BE2C (cell line): ENCODE measurements around the gene MTFMT.

ENCODE experiments used
- DNase-seq: peaks from one replicate; pipeline ENCODE4 v3.0.0-alpha.2; 2020
- H3K27me3 ChIP-seq: fragments of 250-450 bp; sonication (Bioruptor Pico); 2 replicates; pipeline ENCODE4 v1.5.1; 2020; ENCODE audit warnings: mild to moderate bottlenecking
- H3K36me3 ChIP-seq: fragments of 250-450 bp; sonication (Bioruptor Pico); 2 replicates; pipeline ENCODE4 v1.5.1; 2020; ENCODE audit warnings: mild to moderate bottlenecking
- H3K4me1 ChIP-seq: fragments of 250-450 bp; sonication (Bioruptor Pico); 2 replicates; pipeline ENCODE4 v1.5.1; 2020
- H3K4me3 ChIP-seq: 2 replicates; pipeline ENCODE4 v1.5.1; 2011; ENCODE audit warnings: low read depth, low read length
- H3K9me3 ChIP-seq: fragments of 250-450 bp; sonication (Bioruptor Pico); 2 replicates; pipeline ENCODE4 v1.5.1; 2020
- CTCF ChIP-seq: IDR thresholded peaks from 2 replicates; pipeline ENCODE4 v1.5.1; 2012; ENCODE audit warnings: mild to moderate bottlenecking, low read depth, low read length

MTFMT gene

DNA sequence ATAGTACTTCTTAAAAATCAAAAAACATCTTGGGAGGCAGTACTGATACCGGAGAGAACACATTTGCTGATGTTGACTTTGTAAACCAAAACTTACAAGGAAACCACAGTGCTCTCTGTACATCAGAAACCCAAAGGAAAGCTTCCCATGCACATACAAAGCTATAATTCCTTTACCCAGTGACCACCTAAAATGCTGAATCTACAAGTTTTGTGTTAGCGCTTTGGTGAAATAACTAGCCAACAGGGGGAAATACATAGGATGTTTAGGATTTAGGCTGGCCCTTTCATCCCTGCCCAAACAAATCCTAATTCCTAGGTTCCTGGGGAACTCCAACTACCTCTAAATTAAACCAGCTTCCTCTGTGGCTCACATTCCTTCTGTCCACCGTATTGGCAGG, 24.4 kb downstream of the MTFMT start:
- Histone ChIP-seq H3K4me1 (no peaks in the 10 kb centered on the region), H3K4me3 (no peak overlapping the region), H3K36me3 (peaks cover 14% of the 10 kb centered on the region), H3K27me3 (no peaks in the 10 kb centered on the region), H3K9me3 (no peaks in the 10 kb centered on the region)
- no peak for TF ChIP-seq CTCF
- no peak for DNase-seq

- no peaks in the 10 kb centered on the region for H3K9me3 ChIP-seq
- DNase-seq, result no peak
- H3K4me3 ChIP-seq, result no peak overlapping the region
- H3K36me3 ChIP-seq, result peaks cover 4% of the 10 kb centered on the region
- no peak for TF ChIP-seq CTCF
- H3K4me1 ChIP-seq, result no peaks in the 10 kb centered on the region
- H3K27me3 ChIP-seq, result no peaks in the 10 kb centered on the region
Measured at GRCh38 chr15:64997745-64998375, 31.6 kb downstream of the MTFMT start.

DNA sequence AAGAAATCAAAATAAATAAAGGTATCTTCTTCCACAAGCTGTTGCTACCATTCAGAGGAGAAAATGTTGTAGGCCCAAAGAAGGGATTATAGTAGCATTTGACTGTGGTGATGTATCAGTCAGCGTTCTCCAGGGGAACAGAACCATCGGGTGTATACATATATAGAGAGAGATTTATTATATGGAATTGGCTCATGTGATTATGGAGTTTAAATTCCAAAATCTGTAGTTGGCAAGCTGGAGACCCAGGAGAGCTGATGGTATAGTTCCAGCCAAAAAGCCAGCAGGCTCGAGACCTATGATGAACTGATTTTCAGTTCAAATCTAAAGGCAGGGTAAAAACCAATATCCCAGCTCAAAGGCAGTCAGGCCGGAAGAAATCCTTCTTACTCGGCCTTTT, 32.4 kb downstream of the MTFMT start:
- no peaks in the 10 kb centered on the region for H3K36me3 ChIP-seq
- H3K9me3 ChIP-seq, result no peaks in the 10 kb centered on the region
- TF ChIP-seq CTCF, result no peak
- no peaks in the 10 kb centered on the region for H3K4me1 ChIP-seq
- H3K27me3 ChIP-seq, result no peaks in the 10 kb centered on the region
- no peak overlapping the region for H3K4me3 ChIP-seq
- DNase-seq, result no peak

GRCh38 chr15:64993290-64993689, 36.1 kb downstream of the MTFMT start:
- Histone ChIP-seq H3K4me1 (peaks cover 5% of the 10 kb centered on the region; the same call in 1 of the 2 replicates), H3K9me3 (no peaks in the 10 kb centered on the region), H3K36me3 (no peaks in the 10 kb centered on the region), H3K4me3 (no peak overlapping the region), H3K27me3 (no peaks in the 10 kb centered on the region)
- DNase-seq, result no peak
- TF ChIP-seq CTCF, result no peak

GRCh38 chr15:64991536-64992135, 37.8 kb downstream of the MTFMT start:
- no peaks in the 10 kb centered on the region for H3K9me3 ChIP-seq
- TF ChIP-seq CTCF, result no peak
- no peaks in the 10 kb centered on the region for H3K36me3 ChIP-seq
- peaks cover 5% of the 10 kb centered on the region; the same call in 1 of the 2 replicates for H3K4me1 ChIP-seq
- H3K4me3 ChIP-seq, result no peak overlapping the region
- no peak for DNase-seq
- no peaks in the 10 kb centered on the region for H3K27me3 ChIP-seq

DNA sequence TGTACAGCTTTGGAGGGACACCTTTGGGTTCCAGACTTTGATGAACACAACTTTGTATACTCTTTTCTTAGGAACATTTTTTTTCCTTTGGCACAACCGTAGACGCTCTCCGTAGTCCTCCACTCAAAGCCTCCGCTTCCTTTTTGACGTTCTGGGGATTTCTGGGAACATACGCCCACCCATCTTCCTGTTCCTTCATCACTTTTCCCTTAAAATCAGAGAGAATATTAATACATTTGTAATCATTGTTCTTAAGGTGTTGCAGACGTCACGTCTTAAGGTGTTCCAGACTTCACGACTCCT, 39.3 kb downstream of the MTFMT start:
- peaks cover 5% of the 10 kb centered on the region; the same call in 1 of the 2 replicates for H3K4me1 ChIP-seq
- no peaks in the 10 kb centered on the region for H3K27me3 ChIP-seq
- no peaks in the 10 kb centered on the region for H3K9me3 ChIP-seq
- DNase-seq, result no peak
- peak overlapping the region; percentile 82 for H3K4me3 ChIP-seq
- H3K36me3 ChIP-seq, result no peaks in the 10 kb centered on the region
- no peak for TF ChIP-seq CTCF
